Endodermal cell (in vitro differentiated cells): Measurements from ENCODE around the gene GNS. TPM values are rescaled to one million over a fixed set of nuclear protein-coding genes. Genes with fewer than 3 reads are reported as not detected.

Source experiments
- DNase-seq: peaks from one replicate; pipeline ENCODE4 v3.0.0-alpha.2; 2017
- H3K27ac ChIP-seq: 2 replicates; pipeline ENCODE4 v1.5.1; 2013; ENCODE audit warnings: mild to moderate bottlenecking, low read depth, low read length, moderate library complexity
- H3K27me3 ChIP-seq: 2 replicates; pipeline ENCODE4 v1.6.1; 2013; ENCODE audit warnings: mild to moderate bottlenecking, low read length, moderate library complexity; ENCODE audit not compliant: insufficient read depth, control insufficient read depth, poor library complexity, severe bottlenecking
- H3K36me3 ChIP-seq: 2 replicates; pipeline ENCODE4 v1.7.0; 2013; ENCODE audit warnings: mild to moderate bottlenecking, low read length, moderate library complexity; ENCODE audit not compliant: control insufficient read depth, insufficient read depth
- H3K4me1 ChIP-seq: one replicate; pipeline ENCODE4 v1.7.0; 2013; ENCODE audit warnings: low read length; ENCODE audit not compliant: control insufficient read depth, insufficient read depth
- H3K4me3 ChIP-seq: 2 replicates; pipeline ENCODE4 v1.5.1; 2013; ENCODE audit warnings: mild to moderate bottlenecking, low read length, moderate library complexity
- H3K9ac ChIP-seq: 2 replicates; pipeline ENCODE4 v1.6.1; 2013; ENCODE audit warnings: mild to moderate bottlenecking, low read length, moderate library complexity; ENCODE audit not compliant: poor library complexity, severe bottlenecking; ENCODE audit errors: extremely low read depth
- H3K9me3 ChIP-seq: 2 replicates; pipeline ENCODE4 v1.6.1; 2013; ENCODE audit warnings: mild to moderate bottlenecking, low read length, moderate library complexity; ENCODE audit not compliant: control insufficient read depth
- H3K27ac Mint-ChIP-seq: 2 replicates; pipeline ENCODE4 v1.8.0; 2020; ENCODE audit warnings: mixed read lengths
- H3K27me3 Mint-ChIP-seq: 2 replicates; pipeline ENCODE4 v1.8.0; 2021; ENCODE audit warnings: mild to moderate bottlenecking, mixed read lengths; ENCODE audit not compliant: insufficient read depth
- H3K36me3 Mint-ChIP-seq: 2 replicates; pipeline ENCODE4 v1.8.0; 2020; ENCODE audit warnings: low read depth, mixed read lengths
- H3K4me1 Mint-ChIP-seq: 2 replicates; pipeline ENCODE4 v1.8.0; 2020; ENCODE audit warnings: mixed read lengths
- H3K4me3 Mint-ChIP-seq: 2 replicates; pipeline ENCODE4 v1.8.0; 2020; ENCODE audit warnings: mild to moderate bottlenecking, moderate library complexity, mixed read lengths
- H3K9me3 Mint-ChIP-seq: 2 replicates; pipeline ENCODE4 v1.8.0; 2020; ENCODE audit warnings: mild to moderate bottlenecking, mixed read lengths
- WGBS, 2 experiments: methylation state at CpG; one replicate each; pipeline versions ENCODE4 v1.1.5 to v1.1.7; 2013; ENCODE audit warnings: missing lambda C conversion rate in 2 of 2, mixed read lengths in 1 of 2; ENCODE audit not compliant: insufficient coverage in 1 of 2, insufficient read length in 1 of 2; 5-methylcytosine and 5-hydroxymethylcytosine counted together
- total RNA-seq, 2 donors: library from RNA; stranded (reverse); fragmentation: NEBNext Ultra II Directional in 1 of 2; extraction: Animal tissue kit (Norgen Biotek cat#: 25700) in 1 of 2; gene quantifications; 2 replicates in 1 of 2; 3 replicates in 1 of 2; pipeline ENCODE4 v1.2.1, GENCODE V29; 2021
- TF ChIP-seq, protein P1 (sequence below): fragments of 200-600 bp; sonication (generic); conservative IDR thresholded peaks from 2 replicates; pipeline ENCODE4 v1.5.0; 2021; ENCODE audit warnings: antibody characterized with exemption, mild to moderate bottlenecking

Gene GNS
- total RNA-seq, 2 donors from 2014 or later, result 46.4 to 48.1 TPM

DNA sequence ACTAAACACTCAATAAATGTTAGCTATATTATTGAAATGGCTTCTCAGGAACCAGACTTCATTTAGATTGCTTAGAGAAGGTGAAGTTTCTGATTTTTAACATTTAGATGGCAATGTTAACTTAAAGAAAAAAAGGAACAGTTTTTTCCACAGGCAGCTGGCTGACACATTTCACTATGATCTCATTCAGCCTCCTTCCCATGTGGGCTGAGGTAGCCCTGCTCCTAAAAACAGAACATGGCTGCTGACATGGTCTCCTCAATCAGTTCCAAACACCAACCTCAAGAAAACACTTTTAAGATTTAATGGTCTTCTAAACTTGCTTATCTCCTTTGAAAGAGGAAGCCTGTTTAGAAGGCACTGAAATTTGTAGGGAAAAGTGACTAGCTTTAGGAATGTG is 23.8 kb downstream of the GNS start:
- no peak overlapping the region for H3K27ac ChIP-seq
- no peak for DNase-seq
- H3K27me3 Mint-ChIP-seq, result no peaks in the 10 kb centered on the region
- peaks cover 71% of the 10 kb centered on the region for H3K36me3 Mint-ChIP-seq
- H3K27me3 ChIP-seq, result no peaks in the 10 kb centered on the region
- H3K4me3 ChIP-seq, result no peak overlapping the region
- H3K4me1 ChIP-seq, result peaks cover 1% of the 10 kb centered on the region
- H3K9me3 ChIP-seq, result no peaks in the 10 kb centered on the region
- no peaks in the 10 kb centered on the region for H3K9me3 Mint-ChIP-seq
- peaks cover 73% of the 10 kb centered on the region for H3K36me3 ChIP-seq
- TF ChIP-seq, protein P1, sequence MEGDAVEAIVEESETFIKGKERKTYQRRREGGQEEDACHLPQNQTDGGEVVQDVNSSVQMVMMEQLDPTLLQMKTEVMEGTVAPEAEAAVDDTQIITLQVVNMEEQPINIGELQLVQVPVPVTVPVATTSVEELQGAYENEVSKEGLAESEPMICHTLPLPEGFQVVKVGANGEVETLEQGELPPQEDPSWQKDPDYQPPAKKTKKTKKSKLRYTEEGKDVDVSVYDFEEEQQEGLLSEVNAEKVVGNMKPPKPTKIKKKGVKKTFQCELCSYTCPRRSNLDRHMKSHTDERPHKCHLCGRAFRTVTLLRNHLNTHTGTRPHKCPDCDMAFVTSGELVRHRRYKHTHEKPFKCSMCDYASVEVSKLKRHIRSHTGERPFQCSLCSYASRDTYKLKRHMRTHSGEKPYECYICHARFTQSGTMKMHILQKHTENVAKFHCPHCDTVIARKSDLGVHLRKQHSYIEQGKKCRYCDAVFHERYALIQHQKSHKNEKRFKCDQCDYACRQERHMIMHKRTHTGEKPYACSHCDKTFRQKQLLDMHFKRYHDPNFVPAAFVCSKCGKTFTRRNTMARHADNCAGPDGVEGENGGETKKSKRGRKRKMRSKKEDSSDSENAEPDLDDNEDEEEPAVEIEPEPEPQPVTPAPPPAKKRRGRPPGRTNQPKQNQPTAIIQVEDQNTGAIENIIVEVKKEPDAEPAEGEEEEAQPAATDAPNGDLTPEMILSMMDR, result no peak
- H3K4me1 Mint-ChIP-seq, result peaks cover 8% of the 10 kb centered on the region
- no peak overlapping the region for H3K4me3 Mint-ChIP-seq
- H3K27ac Mint-ChIP-seq, result no peak overlapping the region
- H3K9ac ChIP-seq, result no peak overlapping the region

GRCh38 chr12:64733857-64734256 is 25.3 kb downstream of the GNS start:
- H3K9me3 Mint-ChIP-seq, result no peaks in the 10 kb centered on the region
- Histone ChIP-seq H3K4me3 (no peak overlapping the region), H3K4me1 (peaks cover 3% of the 10 kb centered on the region), H3K27me3 (no peaks in the 10 kb centered on the region), H3K36me3 (peaks cover 61% of the 10 kb centered on the region), H3K27ac (no peak overlapping the region), H3K9me3 (no peaks in the 10 kb centered on the region), H3K9ac (no peak overlapping the region)
- peaks cover 57% of the 10 kb centered on the region for H3K36me3 Mint-ChIP-seq
- peaks cover 13% of the 10 kb centered on the region for H3K4me1 Mint-ChIP-seq
- H3K27me3 Mint-ChIP-seq, result no peaks in the 10 kb centered on the region
- no peak overlapping the region for H3K27ac Mint-ChIP-seq
- no peak for DNase-seq
- TF ChIP-seq, protein P1, result no peak
- H3K4me3 Mint-ChIP-seq, result no peak overlapping the region
- 90 to 97% methylated on average over 3 to 4 of the region's 4 CpGs for WGBS, 2 experiments

DNA sequence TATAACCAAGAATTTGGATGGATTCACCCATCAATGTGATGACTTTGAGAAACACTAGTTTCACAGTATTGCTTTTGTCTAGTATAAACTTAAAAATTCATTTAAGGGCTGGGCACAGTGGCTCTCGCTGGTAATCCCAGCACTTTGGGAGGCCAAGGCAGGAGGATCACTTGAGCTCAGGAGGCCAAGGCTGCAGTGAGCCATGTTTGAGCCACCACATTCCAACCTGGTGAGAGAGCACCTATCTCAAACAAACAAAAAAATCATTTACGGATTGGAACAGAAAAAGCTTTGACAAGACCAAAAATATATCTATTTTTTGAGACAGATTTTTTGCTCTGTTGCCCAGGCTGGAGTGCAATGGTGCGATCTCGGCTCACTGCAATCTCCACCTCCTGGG is 27.5 kb downstream of the GNS start:
- Mint-ChIP-seq H3K27me3 (no peaks in the 10 kb centered on the region), H3K36me3 (peaks cover 55% of the 10 kb centered on the region), H3K27ac (no peak overlapping the region), H3K9me3 (no peaks in the 10 kb centered on the region), H3K4me1 (peaks cover 13% of the 10 kb centered on the region), H3K4me3 (no peak overlapping the region)
- H3K4me1 ChIP-seq, result peaks cover 3% of the 10 kb centered on the region
- H3K27me3 ChIP-seq, result no peaks in the 10 kb centered on the region
- no peak overlapping the region for H3K4me3 ChIP-seq
- TF ChIP-seq, protein P1, result no peak
- H3K9ac ChIP-seq, result no peak overlapping the region
- no peaks in the 10 kb centered on the region for H3K9me3 ChIP-seq
- DNase-seq, result no peak
- WGBS, 2 experiments, result 99 to 100% methylated on average over 4 of the region's 4 CpGs
- peaks cover 62% of the 10 kb centered on the region for H3K36me3 ChIP-seq
- H3K27ac ChIP-seq, result no peak overlapping the region
